ENCODE results near the gene VSTM4. TPM values are rescaled to one million over a fixed set of nuclear protein-coding genes. Genes with fewer than 3 reads are reported as not detected.
A peak's percentile ranks its signal among the peaks of the same experiment; 100 is the strongest.

Gene VSTM4
- total and polyA plus RNA-seq, 2 donors (not counting 1 experiment from before 2014, with no cell fraction given): 8.1 to 27.9 TPM

DNA sequence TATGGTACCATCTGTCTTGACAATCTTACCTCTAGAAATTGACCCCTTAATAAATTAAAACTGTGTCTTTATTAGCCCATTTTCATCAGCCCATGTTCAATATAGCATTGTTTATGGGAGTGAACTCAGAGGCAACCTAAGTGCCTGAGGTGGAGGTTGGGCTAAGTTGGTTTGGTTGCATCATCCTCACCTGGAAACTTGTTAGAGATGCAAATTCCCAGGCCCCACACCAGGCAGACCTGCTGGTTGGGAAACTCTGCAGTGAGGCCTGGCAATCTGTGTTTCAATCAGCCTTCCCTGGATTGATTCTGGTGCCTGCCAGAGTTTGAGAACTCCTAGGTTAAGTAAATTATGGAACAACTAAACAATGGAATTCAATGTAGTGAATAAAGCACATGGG, 27.9 kb upstream of the VSTM4 start:
- Histone ChIP-seq H2AFZ (ENCODE audit: low read length) (no peak overlapping the region), H3K79me2 (ENCODE audit: control insufficient read depth, insufficient read depth, low read length) (no peaks in the 10 kb centered on the region), H3K9ac (ENCODE audit: insufficient read depth, low read length) (no peak overlapping the region), H3K27ac (ENCODE audit: insufficient read depth, low read length) (no peak overlapping the region), H3K27me3 (ENCODE audit: control insufficient read depth, insufficient read depth, low read length) (no peaks in the 10 kb centered on the region), H3K36me3 (ENCODE audit: control insufficient read depth, insufficient read depth, low read length) (no peaks in the 10 kb centered on the region), H3K9me3 (ENCODE audit: control insufficient read depth, insufficient read depth, low read depth, low read length) (no peaks in the 10 kb centered on the region), H3K4me1 (ENCODE audit: control insufficient read depth, extremely low read depth, insufficient read depth, low read length) (peaks cover 27% of the 10 kb centered on the region), H3K4me2 (ENCODE audit: extremely low read depth, insufficient read depth, low read length) (no peak overlapping the region), H4K20me1 (ENCODE audit: control insufficient read depth, extremely low read depth, insufficient read depth, low read length) (no peaks in the 10 kb centered on the region), H3K4me3 (replicated peaks in 1 of 4; ENCODE audit: control extremely low read depth in 1 of 4, insufficient read depth in 1 of 4, low read depth in 3 of 4, low read length in 4 of 4) (no peak overlapping the region)
- no peak for TF ChIP-seq EZH2 (IDR thresholded peaks at IDR 0.05; ENCODE audit: low read length, missing control alignments)
- TF ChIP-seq, protein P1, sequence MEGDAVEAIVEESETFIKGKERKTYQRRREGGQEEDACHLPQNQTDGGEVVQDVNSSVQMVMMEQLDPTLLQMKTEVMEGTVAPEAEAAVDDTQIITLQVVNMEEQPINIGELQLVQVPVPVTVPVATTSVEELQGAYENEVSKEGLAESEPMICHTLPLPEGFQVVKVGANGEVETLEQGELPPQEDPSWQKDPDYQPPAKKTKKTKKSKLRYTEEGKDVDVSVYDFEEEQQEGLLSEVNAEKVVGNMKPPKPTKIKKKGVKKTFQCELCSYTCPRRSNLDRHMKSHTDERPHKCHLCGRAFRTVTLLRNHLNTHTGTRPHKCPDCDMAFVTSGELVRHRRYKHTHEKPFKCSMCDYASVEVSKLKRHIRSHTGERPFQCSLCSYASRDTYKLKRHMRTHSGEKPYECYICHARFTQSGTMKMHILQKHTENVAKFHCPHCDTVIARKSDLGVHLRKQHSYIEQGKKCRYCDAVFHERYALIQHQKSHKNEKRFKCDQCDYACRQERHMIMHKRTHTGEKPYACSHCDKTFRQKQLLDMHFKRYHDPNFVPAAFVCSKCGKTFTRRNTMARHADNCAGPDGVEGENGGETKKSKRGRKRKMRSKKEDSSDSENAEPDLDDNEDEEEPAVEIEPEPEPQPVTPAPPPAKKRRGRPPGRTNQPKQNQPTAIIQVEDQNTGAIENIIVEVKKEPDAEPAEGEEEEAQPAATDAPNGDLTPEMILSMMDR (conservative IDR thresholded peaks at IDR 0.05 in 1 of 2, IDR thresholded peaks at IDR 0.05 in 1 of 2; ENCODE audit: low read depth in 1 of 2, low read length in 2 of 2): no peak
- no peak for DNase-seq (ENCODE audit: low read depth in 2 of 2)

DNA sequence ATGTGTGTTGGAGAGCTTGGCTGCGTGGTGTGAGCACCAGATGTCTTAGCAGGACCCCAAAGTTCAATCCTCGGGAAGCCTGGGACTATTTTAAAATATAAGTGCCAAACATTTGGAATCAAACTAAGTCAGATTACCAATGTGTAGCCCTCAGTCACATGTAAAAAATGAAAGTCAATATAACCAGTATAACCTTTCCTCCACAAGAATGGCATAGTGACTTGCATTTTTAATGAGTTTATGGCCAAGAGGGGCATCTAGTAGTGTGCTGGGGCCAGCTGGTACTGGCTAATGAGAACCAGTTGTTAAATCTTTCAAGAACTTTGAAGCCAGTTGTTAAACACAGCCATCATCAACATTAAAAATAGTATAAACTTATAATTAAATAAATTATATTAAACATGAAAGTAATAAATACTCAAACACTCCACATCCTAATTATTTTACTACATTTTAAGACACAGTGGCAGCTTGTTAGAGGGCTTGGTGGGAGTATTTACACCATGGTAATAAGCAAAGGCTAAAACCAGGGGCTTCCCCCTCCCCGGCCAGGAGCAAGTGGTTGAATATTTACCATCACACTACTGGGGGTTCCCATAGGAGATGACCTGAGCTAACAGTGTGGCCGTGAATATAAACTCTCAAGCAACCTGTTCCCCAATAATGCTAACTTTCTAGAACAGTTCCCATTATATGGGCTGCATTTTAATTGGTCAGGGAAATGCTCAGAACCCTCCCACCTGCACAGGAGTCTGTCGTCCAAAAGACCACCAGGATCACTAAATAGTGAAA, 26.4 kb upstream of the VSTM4 start:
- DNase-seq (ENCODE audit: low read depth in 2 of 2): no peak
- H3K4me1 ChIP-seq (ENCODE audit: control insufficient read depth, extremely low read depth, insufficient read depth, low read length): peaks cover 27% of the 10 kb centered on the region
- no peak overlapping the region for H3K4me2 ChIP-seq (ENCODE audit: extremely low read depth, insufficient read depth, low read length)
- no peaks in the 10 kb centered on the region for H3K9me3 ChIP-seq (ENCODE audit: control insufficient read depth, insufficient read depth, low read depth, low read length)
- no peak for TF ChIP-seq EZH2 (IDR thresholded peaks at IDR 0.05; ENCODE audit: low read length, missing control alignments)
- TF ChIP-seq, protein P1 (conservative IDR thresholded peaks at IDR 0.05 in 1 of 2, IDR thresholded peaks at IDR 0.05 in 1 of 2; ENCODE audit: low read depth in 1 of 2, low read length in 2 of 2): no peak
- no peaks in the 10 kb centered on the region for H3K79me2 ChIP-seq (ENCODE audit: control insufficient read depth, insufficient read depth, low read length)
- H3K9ac ChIP-seq (ENCODE audit: insufficient read depth, low read length): no peak overlapping the region
- H2AFZ ChIP-seq (ENCODE audit: low read length): no peak overlapping the region
- H3K27me3 ChIP-seq (ENCODE audit: control insufficient read depth, insufficient read depth, low read length): peaks cover 3% of the 10 kb centered on the region
- H3K36me3 ChIP-seq (ENCODE audit: control insufficient read depth, insufficient read depth, low read length): no peaks in the 10 kb centered on the region
- H3K4me3 ChIP-seq (replicated peaks in 1 of 4; ENCODE audit: control extremely low read depth in 1 of 4, insufficient read depth in 1 of 4, low read depth in 3 of 4, low read length in 4 of 4): no peak overlapping the region
- no peaks in the 10 kb centered on the region for H4K20me1 ChIP-seq (ENCODE audit: control insufficient read depth, extremely low read depth, insufficient read depth, low read length)
- H3K27ac ChIP-seq (ENCODE audit: insufficient read depth, low read length): no peak overlapping the region

DNA sequence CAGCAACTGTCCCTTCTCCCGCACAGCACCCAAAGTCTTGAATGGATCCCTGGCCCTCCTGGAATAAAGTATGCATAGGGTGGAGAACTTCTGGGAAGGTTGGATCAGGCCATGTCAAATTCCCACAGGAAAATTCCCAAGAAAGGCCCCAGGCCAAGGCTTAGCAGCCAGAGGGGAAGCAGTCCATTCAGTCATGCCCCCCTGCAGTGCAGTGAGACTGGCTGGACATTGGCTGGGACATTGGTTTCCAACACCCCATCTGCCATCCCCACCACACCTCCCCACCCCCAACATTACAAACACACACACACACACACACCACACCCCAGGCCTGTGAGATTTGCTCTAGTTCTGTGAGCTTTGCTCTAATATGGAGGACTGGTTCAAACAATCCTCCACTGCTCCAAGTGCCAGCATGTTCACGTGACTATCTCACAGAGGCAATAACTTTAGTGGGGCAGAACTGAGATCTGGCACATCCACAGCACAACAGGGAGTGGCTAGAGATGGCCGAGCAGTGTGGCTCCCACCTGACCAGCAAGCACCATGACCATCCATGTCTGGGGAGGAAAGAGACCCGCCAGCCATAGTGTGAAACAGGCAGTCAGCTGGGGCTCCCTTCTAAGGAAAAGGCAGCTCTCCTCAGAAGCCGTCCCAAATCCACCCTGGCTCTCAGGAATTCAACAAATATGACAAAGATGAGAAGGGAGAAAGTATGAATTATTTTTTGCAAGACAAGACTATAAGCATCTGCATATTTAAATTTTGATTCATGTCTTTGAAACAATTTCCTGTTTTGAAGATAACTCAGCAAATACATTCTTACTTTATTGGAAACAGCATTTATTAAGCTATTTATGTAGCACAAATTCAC, 25.2 kb upstream of the VSTM4 start:
- H3K27me3 ChIP-seq (ENCODE audit: control insufficient read depth, insufficient read depth, low read length): peaks cover 6% of the 10 kb centered on the region
- no peaks in the 10 kb centered on the region for H4K20me1 ChIP-seq (ENCODE audit: control insufficient read depth, extremely low read depth, insufficient read depth, low read length)
- peak overlapping the region; percentile 80 for H3K27ac ChIP-seq (ENCODE audit: insufficient read depth, low read length)
- TF ChIP-seq, protein P1 (conservative IDR thresholded peaks at IDR 0.05 in 1 of 2, IDR thresholded peaks at IDR 0.05 in 1 of 2; ENCODE audit: low read depth in 1 of 2, low read length in 2 of 2): no peak
- no peak for TF ChIP-seq EZH2 (IDR thresholded peaks at IDR 0.05; ENCODE audit: low read length, missing control alignments)
- H3K4me3 ChIP-seq (replicated peaks in 1 of 4; ENCODE audit: control extremely low read depth in 1 of 4, insufficient read depth in 1 of 4, low read depth in 3 of 4, low read length in 4 of 4): no peak overlapping the region
- no peak overlapping the region for H2AFZ ChIP-seq (ENCODE audit: low read length)
- DNase-seq (ENCODE audit: low read depth in 2 of 2): no peak
- peak overlapping the region; percentile 33 for H3K4me2 ChIP-seq (ENCODE audit: extremely low read depth, insufficient read depth, low read length)
- no peaks in the 10 kb centered on the region for H3K36me3 ChIP-seq (ENCODE audit: control insufficient read depth, insufficient read depth, low read length)
- H3K79me2 ChIP-seq (ENCODE audit: control insufficient read depth, insufficient read depth, low read length): no peaks in the 10 kb centered on the region
- H3K4me1 ChIP-seq (ENCODE audit: control insufficient read depth, extremely low read depth, insufficient read depth, low read length): peaks cover 27% of the 10 kb centered on the region
- H3K9ac ChIP-seq (ENCODE audit: insufficient read depth, low read length): no peak overlapping the region
- H3K9me3 ChIP-seq (ENCODE audit: control insufficient read depth, insufficient read depth, low read depth, low read length): no peaks in the 10 kb centered on the region
